NCI-H446 treated with DMSO at 0.1 percent for 48 hours (cell line): ENCODE results near the gene ADGRA1.
"Not testable (repeated sequence)": the region's sequence is repeated elsewhere in the genome, so short reads cannot be mapped to it uniquely, and the experiment has no call there.

Experiments
- DNase-seq: peaks from one replicate; lab custom pipeline; 2025; lab: John Stamatoyannopoulos, UW

Gene ADGRA1

DNA sequence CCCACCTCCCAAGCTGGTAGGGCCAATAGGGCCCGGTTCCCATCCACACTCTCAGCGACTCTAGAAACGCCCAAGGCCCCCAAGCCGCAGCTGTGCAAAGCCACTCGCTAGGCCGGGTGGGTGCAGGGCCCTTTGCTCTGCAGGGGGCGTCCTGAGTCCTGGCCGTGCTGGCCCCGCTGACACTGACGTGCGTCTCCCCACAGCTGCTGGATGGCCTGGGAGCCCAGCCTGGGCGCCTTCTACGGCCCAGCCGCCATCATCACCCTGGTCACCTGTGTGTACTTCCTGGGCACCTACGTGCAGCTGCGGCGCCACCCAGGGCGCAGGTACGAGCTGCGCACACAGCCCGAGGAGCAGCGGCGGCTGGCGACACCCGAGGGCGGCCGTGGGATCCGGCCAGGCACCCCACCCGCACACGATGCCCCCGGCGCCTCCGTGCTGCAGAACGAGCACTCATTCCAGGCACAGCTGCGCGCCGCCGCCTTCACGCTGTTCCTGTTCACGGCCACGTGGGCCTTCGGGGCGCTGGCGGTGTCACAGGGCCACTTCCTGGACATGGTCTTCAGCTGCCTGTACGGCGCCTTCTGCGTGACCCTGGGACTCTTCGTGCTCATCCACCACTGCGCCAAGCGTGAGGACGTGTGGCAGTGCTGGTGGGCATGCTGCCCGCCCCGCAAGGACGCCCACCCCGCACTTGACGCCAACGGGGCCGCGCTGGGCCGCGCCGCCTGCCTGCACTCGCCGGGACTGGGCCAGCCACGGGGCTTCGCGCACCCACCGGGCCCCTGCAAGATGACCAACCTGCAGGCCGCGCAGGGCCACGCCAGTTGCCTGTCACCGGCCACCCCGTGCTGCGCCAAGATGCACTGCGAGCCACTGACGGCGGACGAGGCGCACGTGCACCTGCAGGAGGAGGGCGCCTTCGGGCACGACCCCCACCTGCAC lies 40.7 kb downstream of the ADGRA1 start:
- no peak for DNase-seq

DNA sequence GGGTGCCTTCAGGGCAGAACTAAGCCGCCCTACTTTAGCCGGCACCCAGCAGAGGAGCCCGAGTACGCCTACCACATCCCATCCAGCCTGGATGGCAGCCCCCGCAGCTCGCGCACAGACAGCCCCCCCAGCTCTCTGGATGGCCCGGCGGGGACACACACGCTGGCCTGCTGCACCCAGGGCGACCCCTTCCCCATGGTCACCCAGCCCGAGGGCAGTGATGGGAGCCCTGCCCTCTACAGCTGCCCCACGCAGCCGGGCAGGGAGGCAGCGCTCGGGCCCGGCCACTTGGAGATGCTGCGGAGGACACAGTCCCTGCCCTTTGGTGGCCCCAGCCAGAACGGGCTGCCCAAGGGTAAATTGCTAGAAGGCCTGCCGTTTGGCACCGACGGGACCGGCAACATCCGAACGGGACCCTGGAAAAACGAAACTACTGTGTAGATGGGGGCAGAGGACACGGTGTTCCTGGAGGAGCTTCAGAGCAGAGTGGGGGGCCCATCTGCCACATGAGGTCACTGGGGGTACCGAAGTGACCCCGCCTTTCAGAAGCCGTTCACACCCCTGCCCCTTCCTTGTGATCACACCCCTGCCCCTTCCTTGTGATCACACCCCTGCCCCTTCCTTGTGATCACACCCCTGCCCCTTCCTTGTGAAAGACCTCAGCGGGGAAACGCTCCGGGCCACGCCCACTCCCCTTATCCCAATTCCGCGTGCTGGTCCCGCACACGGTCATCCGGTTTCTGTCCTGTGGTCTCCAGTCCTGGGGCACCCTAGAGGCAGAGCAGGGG lies 41.5 kb downstream of the ADGRA1 start:
- no peak for DNase-seq

DNA sequence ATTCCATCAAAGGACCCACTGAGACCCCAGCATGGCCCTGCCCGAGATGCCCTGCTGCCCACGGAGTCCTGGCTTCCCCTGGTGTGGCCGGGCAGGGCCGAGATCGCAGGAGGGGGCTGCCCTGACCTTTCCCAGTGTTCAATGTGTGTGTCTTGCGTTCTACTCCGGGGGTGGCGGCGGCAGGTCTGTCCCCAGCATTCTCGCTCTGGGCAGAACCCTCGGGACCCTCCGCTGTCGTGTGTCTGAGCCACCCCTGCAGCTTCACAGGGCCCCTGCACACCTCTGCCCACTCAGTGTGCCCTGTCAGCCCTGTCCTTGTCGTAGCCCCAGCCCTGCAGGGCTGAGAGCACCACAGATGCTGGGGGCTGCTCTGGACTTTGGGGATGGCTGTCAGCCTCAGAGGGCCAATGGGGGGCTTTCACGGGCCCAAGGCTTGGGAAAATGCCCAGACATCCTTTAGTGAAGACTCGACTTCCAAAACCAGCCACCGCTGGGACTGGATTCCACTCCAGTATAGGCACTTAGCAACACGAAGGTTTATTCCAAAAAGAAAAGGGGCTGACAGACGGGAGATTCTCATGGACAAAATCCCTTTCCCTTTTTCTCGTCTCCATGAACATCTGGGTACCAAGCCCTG lies 42.3 kb downstream of the ADGRA1 start:
- DNase-seq = no peak

DNA sequence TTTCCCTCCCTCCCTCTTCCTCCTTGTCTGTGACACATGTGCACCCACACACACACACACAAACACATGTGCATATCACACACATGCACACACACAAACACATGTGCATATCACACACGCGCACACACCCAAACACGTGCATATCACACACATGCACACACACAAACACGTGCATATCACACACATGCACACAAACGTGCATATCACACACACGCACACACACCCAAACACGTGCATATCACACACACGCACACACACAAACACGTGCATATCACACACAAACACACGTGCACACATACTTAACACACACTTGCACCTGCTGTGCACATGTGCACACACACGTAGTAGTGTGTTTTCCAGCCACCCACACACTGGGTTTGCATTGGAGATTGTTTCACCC lies 42.9 kb downstream of the ADGRA1 start:
- DNase-seq = no peak

DNA sequence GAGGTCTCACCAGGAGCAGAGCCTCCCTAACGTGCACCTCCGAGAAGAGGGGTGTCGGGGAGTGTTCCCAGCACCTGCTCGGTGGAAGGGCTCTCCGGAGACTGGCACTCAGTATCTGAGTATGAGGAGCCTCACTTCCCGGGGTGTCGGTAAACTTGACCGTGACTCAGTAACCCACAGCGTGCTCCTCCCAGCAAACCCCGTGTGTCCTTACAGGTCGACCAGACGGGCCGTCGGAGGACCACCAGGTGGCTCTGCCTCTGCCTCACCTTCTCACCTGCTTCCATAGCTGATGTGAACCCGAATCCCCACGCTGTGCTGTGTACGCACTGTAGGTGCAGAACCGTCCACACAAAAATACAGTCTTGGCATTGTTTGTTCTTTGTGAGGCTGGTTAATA lies 43.3 kb downstream of the ADGRA1 start:
- no peak for DNase-seq

DNA sequence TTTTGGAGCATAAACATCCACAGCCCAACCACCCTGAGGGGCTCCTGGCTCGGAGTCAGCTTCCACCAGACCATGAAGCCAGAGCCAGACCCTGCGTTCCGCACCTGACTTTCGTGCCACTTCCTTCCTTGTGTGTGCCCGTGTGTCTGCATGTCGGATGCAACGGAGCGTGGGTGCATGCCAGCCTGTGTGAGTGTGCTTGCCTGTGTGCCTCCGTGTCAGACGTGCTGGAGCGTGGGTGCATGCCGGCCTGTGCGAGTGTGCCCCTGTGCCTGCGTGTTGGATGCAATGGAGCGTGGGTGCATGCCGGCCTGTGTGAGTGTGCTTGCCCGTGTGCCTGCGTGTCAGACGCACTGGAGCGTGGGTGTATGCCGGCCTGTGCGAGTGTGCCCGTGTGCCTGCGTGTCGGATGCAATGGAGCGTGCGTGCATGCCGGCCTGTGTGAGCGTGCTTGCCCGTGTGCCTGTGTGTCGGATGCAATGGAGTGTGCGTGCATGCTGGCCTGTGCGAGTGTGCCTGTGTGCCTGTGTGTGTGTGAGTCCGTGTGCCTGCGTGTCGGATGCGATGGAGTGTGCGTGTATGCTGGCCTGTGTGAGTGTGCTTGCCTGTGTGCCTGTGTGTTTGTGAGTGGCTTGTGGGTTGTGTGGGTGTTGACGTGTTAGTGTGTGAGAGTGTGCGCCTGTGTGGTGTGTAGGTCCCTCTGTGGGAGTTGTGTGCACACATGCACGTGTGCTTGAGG lies 44.2 kb downstream of the ADGRA1 start:
- no peak for DNase-seq

DNA sequence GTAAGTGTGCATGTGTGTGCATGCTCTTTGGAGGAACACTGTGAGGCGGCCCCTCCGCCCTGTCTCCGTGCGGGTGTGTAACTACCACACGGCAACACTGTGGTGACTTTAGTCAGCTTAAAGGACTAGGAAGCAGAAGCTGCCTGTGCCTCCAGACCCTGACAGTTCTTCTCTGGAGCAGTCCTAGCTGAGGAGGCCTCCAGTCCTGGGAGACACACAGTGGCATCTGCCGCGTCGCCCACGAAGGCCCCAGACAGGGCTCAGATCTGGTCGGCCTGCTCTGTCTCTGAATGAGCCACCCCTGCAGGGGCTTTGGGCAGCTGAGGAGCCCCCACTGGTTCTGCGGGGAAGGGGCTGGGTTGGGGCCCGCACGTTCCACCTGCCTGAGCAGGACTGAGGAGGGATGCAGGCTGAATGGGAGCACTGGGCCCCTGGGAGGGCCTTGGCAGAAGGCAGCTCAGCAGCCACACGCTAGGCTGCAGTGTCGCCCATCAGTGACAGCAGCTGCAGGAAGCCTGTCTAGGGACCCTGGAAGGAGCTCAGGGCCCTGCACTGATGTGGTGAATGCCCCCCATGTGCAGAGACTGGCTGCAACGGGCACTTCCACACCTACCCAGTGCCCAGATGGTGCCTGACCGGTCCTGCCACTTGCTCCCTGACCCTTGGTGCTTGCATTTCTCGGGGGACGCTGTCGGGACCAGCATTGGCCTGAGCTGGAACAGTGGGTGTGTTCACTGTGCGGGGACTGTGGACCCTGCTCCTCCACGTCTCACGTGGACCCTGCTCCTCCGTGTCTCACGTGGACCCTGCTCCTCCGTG lies 45.0 kb downstream of the ADGRA1 start:
- DNase-seq = no peak

DNA sequence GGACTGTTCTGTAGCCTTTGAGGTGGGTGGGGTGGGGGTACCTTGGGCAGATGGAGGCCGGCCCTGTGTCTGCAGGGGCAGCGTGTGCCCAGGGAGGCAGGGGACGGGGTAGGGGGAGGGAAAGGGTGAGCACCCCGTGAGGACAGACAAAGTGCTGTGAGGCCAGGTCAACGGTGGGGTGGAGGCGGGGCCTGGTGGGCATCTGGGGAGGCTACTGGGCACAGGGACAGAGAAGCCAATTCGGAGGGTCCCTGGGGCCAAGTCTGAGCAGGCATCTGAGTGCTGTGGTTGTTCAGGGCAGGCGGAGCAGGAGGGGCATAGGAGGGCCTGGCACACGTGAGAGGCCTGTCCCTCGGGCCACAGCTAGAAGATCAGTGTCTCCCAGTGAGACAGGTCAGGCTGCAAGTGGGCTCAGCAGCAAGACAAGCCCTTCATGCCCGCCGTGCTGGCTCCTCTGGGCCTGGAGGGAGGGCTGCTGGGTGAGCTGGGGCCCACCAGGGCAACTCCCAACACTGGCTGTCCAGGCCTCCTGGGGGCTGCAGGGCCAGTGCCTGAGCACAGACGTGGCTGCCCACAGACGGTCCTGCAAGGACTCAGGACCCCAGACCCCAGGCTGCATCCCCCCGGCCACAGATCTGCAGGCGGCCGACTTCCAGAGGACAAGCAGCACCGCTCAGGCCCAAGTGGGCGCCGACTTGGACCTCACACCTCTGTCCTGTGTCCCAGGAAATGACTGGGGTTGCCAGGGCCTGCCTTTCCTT lies 45.9 kb downstream of the ADGRA1 start:
- DNase-seq = no peak

DNA sequence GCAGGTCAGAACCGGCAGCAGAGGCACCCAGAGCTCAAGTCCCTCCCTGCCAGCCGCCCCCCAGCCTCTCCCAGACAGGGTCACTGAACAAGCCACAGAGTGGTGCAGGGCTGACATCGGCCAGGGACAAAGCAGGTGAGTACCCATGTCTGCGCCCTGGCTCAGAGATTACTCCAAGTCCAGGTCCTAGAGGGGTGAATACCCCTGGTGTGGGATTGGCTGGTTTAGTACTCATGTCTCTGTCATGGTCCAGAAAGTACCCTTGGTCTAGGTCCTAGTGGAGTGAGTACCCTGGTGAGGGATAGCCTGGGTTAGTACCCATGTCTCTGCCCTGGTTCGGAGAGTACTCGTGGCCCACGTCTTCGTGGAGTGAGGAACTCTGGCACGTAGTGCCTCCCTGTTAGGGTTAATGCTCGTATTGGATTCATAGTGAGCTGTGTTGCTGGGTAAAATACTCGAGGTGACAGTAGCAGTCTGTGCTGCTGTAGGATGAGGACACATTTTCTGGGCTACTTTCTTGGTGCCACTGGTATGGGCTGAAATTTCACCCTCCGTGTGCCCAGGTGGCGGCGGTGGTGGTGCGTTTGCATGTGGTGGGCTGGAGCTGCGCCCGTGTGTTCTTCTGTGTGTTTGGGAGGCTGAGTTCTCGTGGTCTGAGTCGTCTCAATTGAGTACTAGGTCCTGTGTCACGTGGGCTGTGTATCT lies 46.8 kb downstream of the ADGRA1 start:
- no peak for DNase-seq

DNA sequence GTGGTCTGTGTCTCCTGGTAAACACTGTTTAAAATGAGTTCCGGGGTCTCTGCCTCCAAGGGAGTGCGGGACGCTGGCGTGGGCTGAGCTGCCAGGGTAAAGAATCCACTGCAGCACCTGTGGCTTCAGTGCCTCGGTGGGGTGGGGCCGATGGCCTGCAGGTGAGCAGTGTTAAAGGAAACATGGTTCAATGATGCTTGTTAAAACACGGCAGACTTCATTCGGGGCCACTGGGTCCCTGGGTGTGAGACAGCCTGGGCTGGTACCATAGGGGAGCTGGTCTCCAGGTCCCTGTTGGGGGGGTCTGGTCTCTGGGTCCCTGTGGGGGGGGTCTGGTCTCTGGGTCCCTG lies 47.4 kb downstream of the ADGRA1 start:
- DNase-seq = no peak

DNA sequence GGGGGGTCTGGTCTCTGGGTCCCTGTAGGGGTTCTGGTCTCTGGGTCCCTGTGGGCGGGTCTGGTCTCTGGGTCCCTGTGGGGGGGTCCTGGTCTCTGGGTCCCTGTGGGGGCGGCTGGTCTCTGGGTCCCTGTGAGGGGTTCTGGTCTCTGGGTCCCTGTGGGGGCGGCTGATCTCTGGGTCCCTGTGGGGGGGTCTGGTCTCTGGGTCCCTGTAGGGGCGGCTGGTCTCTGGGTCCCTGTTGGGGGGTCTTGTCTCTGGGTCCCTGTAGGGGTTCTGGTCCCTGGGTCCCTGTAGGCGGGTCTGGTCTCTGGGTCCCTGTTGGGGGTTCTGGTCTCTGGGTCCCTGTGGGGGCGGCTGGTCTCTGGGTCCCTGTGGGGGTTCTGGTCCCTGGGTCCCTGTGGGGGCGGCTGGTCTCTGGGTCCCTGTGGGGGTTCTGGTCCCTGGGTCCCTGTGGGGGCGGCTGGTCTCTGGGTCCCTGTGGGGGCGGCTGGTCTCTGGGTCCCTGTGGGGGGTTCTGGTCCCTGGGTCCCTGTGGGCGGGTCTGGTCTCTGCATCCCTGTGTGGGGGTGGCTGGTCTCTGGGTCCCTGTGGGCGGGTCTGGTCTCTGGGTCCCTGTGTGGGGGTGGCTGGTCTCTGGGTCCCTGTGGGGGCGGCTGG lies 49.9 kb downstream of the ADGRA1 start:
- DNase-seq = not testable (repeated sequence)

DNA sequence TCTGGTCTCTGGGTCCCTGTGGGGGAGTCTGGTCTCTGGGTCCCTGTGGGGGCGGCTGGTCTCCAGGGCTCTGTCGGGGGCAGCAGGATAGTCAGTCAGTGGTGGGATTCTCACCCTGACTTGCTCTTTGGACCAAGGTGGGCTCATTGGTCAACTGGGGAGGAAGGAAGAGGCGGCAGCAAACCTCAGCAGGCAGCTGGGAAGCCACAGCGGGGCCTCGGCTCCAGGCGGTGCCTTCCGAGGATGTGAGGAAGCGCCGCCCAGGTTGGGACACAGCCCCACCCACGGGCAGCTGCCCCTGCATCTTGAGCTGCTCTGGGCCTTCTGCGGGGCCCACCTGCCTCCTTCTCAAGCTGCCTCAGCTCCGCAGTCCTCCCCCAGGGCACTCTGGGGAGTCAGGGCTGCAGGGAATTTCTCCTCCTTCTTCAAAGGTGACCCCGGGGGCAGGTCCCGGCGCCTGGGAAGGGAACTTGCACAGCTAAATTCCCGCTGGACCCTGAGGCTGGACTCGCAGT lies 51.9 kb downstream of the ADGRA1 start:
- DNase-seq = no peak

DNA sequence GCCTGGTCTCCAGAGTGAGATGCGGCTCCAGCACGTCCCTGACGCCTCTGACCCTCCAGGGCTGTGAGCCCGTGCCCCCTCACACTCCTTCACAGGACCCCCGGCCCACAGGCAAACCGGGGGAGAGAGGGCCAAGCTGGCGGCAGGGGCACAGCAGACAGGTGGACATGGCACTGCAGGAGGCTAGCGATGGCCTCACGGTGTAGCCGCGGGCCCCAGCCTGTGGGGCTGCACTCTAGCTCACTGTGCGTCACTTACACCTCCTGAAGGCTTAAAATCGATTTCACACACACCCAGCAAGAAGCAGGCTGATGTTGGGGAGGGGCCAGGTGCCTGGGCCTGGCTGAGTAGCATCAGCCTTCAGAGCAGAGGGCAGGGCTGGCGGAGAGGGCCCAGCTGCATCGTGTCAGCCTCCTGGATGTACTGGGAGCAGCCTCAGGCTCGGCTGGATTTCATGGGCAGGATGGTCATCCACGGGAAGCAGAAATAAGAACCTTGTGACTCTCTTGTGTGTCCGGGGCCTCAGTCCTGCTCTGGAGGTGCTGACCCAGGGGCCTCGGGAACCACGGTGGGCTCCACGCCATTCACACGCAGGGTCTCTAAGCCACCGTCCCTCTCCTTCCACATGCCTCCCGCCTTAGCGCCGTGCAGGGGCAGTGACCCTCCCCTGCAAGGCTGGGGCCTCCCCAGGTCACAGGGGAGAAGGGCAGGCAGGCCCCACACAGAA lies 52.9 kb downstream of the ADGRA1 start:
- DNase-seq = no peak

DNA sequence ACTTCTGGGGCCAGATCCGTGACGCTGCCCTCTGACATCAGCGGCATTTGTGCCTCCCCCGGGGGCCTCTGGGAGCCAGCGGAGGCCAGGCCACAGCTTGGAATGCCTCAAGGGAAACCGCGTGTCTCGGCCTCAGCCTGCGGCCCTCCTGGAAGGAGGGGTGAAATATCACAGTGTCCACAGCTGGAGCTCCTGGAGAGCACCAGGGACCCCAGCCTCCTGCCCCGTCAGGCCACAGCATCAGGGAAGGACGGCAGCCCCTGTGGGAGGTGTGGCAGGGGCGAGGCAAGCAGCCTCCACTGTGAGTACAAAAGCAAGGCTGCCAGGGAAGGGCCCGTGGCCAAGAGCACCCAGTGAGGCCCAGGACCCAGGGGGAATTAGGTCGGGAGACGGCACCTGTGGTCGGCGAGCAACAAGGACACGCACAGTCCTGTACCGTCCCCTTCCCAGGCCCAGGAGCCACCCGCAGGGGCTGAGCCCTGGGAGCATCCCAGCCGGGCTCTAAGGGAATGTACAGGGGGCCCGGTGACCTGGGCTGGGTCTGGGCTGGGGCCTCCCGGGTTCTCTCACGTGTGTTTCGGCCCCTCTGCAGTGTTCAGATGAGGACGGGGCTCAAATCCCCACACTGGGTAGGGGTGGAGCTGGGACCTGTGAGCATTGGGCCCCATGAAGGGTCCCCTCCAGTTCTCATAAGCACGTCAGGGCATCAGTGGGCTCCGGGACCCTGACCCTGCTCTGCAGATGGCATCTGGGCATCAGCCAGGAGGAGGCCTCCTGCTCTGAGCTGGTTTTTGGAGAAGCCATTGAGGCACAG lies 53.6 kb downstream of the ADGRA1 start:
- no peak for DNase-seq

DNA sequence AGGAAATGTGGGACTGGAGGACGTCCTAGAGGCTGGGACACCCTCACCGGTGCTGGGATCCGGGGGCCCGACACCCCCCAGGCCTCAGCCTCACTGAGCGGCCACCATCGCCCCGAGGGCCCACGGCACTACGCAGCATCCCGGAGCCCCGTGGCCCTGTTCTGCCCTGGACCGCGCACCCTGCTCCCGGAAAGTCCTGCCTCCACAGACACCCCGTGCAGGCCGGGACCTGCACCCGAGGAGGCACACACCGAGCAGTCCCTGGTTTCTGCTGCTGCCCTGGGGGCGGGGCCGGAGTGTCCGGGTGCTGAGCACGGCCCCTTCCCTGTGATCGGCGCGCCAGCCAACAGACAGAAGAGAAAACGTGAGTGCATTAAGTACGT lies 54.2 kb downstream of the ADGRA1 start:
- no peak for DNase-seq

DNA sequence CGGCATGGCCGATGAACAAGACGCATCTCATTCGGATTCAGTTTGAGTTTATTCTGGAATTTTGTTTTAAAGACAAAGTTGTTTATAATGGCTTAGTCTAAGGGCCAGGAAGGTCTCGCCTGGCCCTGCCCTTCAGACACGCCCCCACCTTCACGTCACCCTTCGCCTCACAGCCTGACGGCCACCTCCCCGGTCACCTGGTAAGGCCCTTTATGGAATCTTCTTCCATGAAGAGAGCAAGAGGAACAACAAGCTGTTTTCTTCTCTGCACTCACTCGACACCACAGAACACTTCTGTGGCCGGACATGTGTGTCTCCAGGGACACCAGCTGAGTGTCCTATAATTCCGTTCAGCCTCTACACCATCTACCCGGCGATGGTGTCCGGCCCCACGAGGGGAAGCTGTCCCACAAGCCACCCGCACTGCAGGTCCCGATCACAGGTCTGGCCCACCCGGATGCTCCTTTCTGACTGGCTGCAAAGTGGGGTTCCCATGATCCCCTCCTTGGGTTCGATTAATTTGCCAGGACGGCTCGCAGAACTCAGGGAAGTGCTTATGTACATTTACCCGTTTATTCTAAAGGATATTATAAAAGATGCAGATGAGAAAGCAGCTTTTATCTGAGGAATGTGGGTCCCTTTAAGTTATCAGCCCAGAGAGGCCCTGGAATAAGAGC lies 54.9 kb downstream of the ADGRA1 start:
- DNase-seq = no peak

DNA sequence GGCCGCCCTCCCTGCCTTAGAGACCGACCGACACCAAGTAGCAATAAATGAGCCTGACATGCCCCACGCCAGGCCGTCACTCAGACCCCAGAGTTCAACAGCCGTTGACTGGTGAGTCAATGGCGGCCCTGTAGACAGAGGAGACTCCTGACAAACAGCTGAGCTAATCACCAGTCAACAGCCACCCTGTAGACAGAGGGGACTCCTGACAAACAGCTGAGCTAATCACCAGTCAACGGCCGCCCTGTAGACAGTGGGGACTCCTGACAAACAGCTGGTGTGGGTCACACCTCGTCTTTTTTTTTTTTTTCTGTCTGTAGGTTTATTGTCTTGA lies 55.4 kb downstream of the ADGRA1 start:
- no peak for DNase-seq
